C4-2B (cell line): ENCODE measurements around the gene ACER2.

Source experiments
- ZFX ChIP-seq: fragments of 450-650 bp; IDR thresholded peaks from 2 replicates; pipeline ENCODE4 v1.6.1; 2017
- TF ChIP-seq, protein P1 (sequence below): fragments of 450-650 bp; conservative IDR thresholded peaks from 2 replicates; pipeline ENCODE4 v1.5.1; 2017; ENCODE audit warnings: mild to moderate bottlenecking

DNA sequence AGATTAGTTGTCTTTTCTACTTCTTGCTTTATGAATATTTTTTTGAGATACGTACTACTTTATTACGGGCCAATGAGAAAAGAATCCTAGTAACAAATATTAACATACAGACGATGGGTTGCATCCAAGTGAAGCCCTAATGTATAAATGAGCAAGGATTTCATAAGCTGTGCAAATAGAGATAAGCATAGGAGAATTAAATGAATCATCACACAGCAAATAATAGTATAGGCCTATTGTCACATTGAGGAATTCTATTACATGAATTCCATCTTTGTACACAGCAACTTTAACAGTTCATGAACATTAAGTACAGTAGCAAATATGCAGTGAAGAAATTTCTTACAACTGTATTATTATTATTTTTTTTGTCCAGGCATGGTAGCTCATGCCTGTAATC is 78.0 kb downstream of the ACER2 start:
- TF ChIP-seq, protein P1, sequence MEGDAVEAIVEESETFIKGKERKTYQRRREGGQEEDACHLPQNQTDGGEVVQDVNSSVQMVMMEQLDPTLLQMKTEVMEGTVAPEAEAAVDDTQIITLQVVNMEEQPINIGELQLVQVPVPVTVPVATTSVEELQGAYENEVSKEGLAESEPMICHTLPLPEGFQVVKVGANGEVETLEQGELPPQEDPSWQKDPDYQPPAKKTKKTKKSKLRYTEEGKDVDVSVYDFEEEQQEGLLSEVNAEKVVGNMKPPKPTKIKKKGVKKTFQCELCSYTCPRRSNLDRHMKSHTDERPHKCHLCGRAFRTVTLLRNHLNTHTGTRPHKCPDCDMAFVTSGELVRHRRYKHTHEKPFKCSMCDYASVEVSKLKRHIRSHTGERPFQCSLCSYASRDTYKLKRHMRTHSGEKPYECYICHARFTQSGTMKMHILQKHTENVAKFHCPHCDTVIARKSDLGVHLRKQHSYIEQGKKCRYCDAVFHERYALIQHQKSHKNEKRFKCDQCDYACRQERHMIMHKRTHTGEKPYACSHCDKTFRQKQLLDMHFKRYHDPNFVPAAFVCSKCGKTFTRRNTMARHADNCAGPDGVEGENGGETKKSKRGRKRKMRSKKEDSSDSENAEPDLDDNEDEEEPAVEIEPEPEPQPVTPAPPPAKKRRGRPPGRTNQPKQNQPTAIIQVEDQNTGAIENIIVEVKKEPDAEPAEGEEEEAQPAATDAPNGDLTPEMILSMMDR: no peak
- TF ChIP-seq ZFX: no peak
